Measurements from ENCODE around the gene GFAP.
A peak's percentile ranks its signal among the peaks of the same experiment; 100 is the strongest.

Gene GFAP

DNA sequence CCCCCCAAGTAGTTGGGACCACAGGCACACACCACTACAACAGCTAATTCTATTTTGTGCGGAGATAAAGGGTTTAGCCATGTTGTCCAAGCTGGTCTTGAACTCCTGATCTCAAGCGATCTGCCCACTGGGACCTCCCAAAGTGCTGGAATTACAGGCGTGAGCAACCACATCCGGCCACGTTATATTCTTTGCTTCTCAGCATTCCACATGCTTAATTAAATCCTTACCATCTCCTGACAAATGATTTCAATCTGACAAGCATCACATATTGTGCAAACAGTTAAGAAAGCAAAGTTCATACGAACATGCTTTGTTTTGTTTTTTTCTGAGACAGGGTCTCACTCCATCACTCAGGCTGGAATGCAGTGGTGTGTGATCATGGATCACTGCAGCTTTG is 49.4 kb downstream of the GFAP start:
- TF ChIP-seq, protein P1, sequence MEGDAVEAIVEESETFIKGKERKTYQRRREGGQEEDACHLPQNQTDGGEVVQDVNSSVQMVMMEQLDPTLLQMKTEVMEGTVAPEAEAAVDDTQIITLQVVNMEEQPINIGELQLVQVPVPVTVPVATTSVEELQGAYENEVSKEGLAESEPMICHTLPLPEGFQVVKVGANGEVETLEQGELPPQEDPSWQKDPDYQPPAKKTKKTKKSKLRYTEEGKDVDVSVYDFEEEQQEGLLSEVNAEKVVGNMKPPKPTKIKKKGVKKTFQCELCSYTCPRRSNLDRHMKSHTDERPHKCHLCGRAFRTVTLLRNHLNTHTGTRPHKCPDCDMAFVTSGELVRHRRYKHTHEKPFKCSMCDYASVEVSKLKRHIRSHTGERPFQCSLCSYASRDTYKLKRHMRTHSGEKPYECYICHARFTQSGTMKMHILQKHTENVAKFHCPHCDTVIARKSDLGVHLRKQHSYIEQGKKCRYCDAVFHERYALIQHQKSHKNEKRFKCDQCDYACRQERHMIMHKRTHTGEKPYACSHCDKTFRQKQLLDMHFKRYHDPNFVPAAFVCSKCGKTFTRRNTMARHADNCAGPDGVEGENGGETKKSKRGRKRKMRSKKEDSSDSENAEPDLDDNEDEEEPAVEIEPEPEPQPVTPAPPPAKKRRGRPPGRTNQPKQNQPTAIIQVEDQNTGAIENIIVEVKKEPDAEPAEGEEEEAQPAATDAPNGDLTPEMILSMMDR (IDR thresholded peaks at IDR 0.05; ENCODE audit: extremely low read depth, missing control alignments) = no peak
- DNase-seq (ENCODE audit: low spot score) = no peak

DNA sequence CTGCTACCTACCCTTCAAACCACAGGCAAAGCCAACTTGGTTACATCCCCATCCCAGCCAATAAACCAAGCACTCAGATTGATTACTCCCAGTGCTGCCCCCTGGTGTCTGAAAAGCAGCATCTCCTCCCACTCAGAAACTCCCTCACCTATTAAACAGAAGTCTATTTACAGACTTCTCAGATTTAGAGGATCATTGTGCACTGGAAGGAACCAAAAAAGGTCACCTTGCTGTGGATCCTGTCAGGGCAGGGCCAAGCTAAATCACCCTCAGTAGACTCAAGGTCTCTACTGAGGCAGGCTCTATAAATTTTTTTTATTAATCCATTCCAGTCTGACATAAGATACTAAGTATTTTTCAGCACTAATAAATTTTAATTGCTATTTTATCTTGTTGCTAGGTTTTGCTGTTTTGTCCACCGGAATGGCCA is 50.1 kb downstream of the GFAP start:
- TF ChIP-seq, protein P1 (IDR thresholded peaks at IDR 0.05; ENCODE audit: extremely low read depth, missing control alignments) = peak; percentile 65
- DNase-seq (ENCODE audit: low spot score) = peak; percentile 76

DNA sequence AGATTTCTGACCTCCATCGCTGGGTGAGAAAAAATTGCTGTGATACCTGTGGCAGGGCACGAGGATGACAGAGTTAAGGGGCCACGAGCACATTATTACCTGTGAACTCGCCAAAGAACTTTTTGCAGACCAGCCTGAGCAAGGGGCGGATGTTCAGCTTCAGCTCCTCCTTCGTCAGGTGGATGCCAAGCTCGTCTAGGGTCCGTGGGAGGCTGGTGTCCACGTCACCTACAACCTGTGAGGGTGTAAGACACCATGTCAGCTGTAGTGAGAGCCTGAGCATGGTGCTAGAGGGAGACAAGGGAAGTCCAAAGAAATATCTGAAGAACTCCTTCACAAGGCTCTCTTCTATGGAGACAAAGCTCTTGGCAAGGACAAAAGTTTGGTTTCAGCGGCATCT is 50.5 kb downstream of the GFAP start:
- TF ChIP-seq, protein P1 (IDR thresholded peaks at IDR 0.05; ENCODE audit: extremely low read depth, missing control alignments) = no peak

GRCh38 chr17:44863061-44863918 is 52.0 kb downstream of the GFAP start:
- DNase-seq (ENCODE audit: low spot score) = no peak
- TF ChIP-seq, protein P1 (IDR thresholded peaks at IDR 0.05; ENCODE audit: extremely low read depth, missing control alignments) = no peak

More for the DNA sequence above, 50.5 kb downstream of the GFAP start:
- DNase-seq (ENCODE audit: low spot score) = no peak

DNA sequence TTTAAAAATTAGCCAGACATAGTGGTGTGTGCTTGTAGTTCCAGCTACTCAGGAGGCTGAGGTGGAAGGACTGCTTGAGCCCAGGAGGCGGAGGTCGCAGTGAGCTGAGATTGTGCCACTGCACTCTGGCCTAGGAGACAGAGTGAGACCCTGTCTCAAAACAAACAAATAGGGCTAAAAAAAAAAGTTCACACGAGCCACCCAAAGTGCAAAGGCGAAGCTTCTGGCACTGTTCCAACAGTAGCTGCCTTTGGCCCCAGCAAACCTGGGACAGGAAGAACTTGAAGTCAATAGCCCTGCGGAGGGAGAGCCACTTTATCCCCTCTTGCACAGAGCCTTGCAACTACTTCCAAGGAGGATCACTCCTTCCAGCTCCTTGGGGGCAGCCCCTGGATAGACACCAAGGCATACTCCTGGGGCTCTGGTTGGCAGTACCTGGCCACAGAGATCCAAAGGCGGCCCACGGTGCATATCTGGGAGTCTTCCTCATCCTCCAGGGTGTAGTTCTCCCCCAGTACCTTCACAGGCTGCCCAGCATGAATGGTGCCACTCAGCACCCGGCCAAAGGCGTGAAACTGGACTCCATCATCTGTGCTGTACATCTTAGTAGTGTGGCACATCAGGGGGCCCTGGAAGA is 52.9 kb downstream of the GFAP start:
- no peak for DNase-seq (ENCODE audit: low spot score)
- TF ChIP-seq, protein P1 (IDR thresholded peaks at IDR 0.05; ENCODE audit: extremely low read depth, missing control alignments) = no peak

- DNase-seq (ENCODE audit: low spot score) = no peak
- TF ChIP-seq, protein P1 (IDR thresholded peaks at IDR 0.05; ENCODE audit: extremely low read depth, missing control alignments) = no peak
Observed at GRCh38 chr17:44859701-44860100, 55.6 kb downstream of the GFAP start.

- TF ChIP-seq, protein P1 (IDR thresholded peaks at IDR 0.05; ENCODE audit: extremely low read depth, missing control alignments) = no peak
- DNase-seq (ENCODE audit: low spot score) = no peak
Observed at GRCh38 chr17:44854192-44854591, 61.1 kb downstream of the GFAP start.
